Motor neuron (in vitro differentiated cells): Measurements from ENCODE around the gene VWC2L. TPM values are rescaled to one million over a fixed set of nuclear protein-coding genes. Genes with fewer than 3 reads are reported as not detected.
A peak's percentile ranks its signal among the peaks of the same experiment; 100 is the strongest.

Experiments
- ATAC-seq, 8 experiments: fragments of 200-7000 bp; cut with Tn5 transposase; replicated peaks in 6 of 8; 2 replicates each; pipeline ENCODE4 v1.8.0; 2021; ENCODE audit warnings: mild to moderate bottlenecking in 8 of 8, moderate library complexity in 8 of 8
- H3K27ac ChIP-seq, 2 donors: fragments of 250-450 bp; sonication (Bioruptor Pico); 2 replicates each; pipeline ENCODE4 v1.9.0; 2021; ENCODE audit warnings: antibody characterized with exemption in 2 of 2, mild to moderate bottlenecking in 2 of 2, moderate library complexity in 1 of 2
- H3K4me1 ChIP-seq, 2 donors: fragments of 250-450 bp; sonication (Bioruptor Pico); replicated peaks in 1 of 2; 2 replicates each; pipeline ENCODE4 v1.6.1; 2021; ENCODE audit warnings: antibody characterized with exemption in 2 of 2, mild to moderate bottlenecking in 2 of 2, moderate library complexity in 1 of 2
- H3K4me3 ChIP-seq, 5 donors: fragments of 250-450 bp; sonication (Bioruptor Pico); 2 replicates each; pipeline ENCODE4 v1.9.0; 2021; ENCODE audit warnings: antibody characterized with exemption in 5 of 5, mild to moderate bottlenecking in 5 of 5, moderate library complexity in 4 of 5
- whole genome bisulfite sequencing, 10 experiments: fragments of 450-650 bp; shearing (Covaris generic); methylation state at CpG; one replicate each; pipeline ENCODE4 v1.0.0; 2022; 5-methylcytosine and 5-hydroxymethylcytosine counted together
- in situ Hi-C, 9 experiments: fragments of 400-800 bp; cut with MboI; loops; one replicate each; pipeline ENCODE4 v1.15.0; 2021; ENCODE audit warnings: low sequenced_read_pairs in 9 of 9, low pct_unique_long_range_greater_than_20kb in 2 of 9; ENCODE audit not compliant: unreplicated experiment in 9 of 9
- total RNA-seq, 8 experiments: library from RNA; unstranded; fragments of 300-600 nt; gene quantifications; 2 replicates each; pipeline versions ENCODE4 v1.2.3 to v1.2.4, GENCODE V29; 2022

The VWC2L gene
- total RNA-seq, 8 experiments from 2014 or later, result 0.25 to 1.4 (median 0.64) TPM; not detected in 1

GRCh38 chr2:214395040-214395439 is 15.8 kb upstream of the VWC2L start:
- Histone ChIP-seq H3K4me1 (no peaks in the 10 kb centered on the region), H3K27ac (no peak overlapping the region), H3K4me3 (no peak overlapping the region)
- ATAC-seq, result no peak
- 0 to 100% (median 22%) methylated on average over 1 of the region's 1 CpG; no CpG with 5 or more reads in 5 of the 10 experiments for WGBS, 10 experiments
- in situ Hi-C loops, result no loop called here

- no peaks in the 10 kb centered on the region for H3K4me1 ChIP-seq
- 6 to 100% (median 82%) methylated on average over 1 to 2 of the region's 2 CpGs for WGBS, 10 experiments
- no peak for ATAC-seq
- no peak overlapping the region for H3K27ac ChIP-seq
- in situ Hi-C loops, result no loop called here
- H3K4me3 ChIP-seq, result no peak overlapping the region
These were observed 9.3 kb upstream of the VWC2L start for GRCh38 chr2:214401580-214401979.

GRCh38 chr2:214410128-214410775 is 602 bp upstream of the VWC2L start:
- WGBS, 10 experiments, result 0 to 52% (median 32%) methylated on average over 1 to 13 of the region's 13 CpGs
- in situ Hi-C loops, result no loop called here
- Histone ChIP-seq H3K27ac (no peak overlapping the region), H3K4me3 (peak overlapping the region; percentile 22 to 39 (median 25)), H3K4me1 (no peaks in the 10 kb centered on the region)
- peak in 4 of 8 experiments; percentile 7 to 33 (median 26) for ATAC-seq

- Histone ChIP-seq H3K27ac (no peak overlapping the region), H3K4me3 (no peak overlapping the region), H3K4me1 (no peaks in the 10 kb centered on the region)
- ATAC-seq, result no peak
- WGBS, 10 experiments, result 0 to 86% (median 65%) methylated on average over 1 of the region's 1 CpG
- in situ Hi-C loops, result no loop called here
These were observed 1.8 kb downstream of the VWC2L start for GRCh38 chr2:214412679-214413078.

- Histone ChIP-seq H3K4me3 (no peak overlapping the region), H3K4me1 (no peaks in the 10 kb centered on the region), H3K27ac (no peak overlapping the region)
- in situ Hi-C loops, result no loop called here
- 0 to 100% (median 93%) methylated on average over 1 to 3 of the region's 4 CpGs; no CpG with 5 or more reads in 1 of the 10 experiments for WGBS, 10 experiments
- no peak for ATAC-seq
These were observed 25.6 kb downstream of the VWC2L start for GRCh38 chr2:214436470-214436869.

GRCh38 chr2:214450118-214450894 is 39.5 kb downstream of the VWC2L start:
- in situ Hi-C loops, result no loop called here
- WGBS, 10 experiments, result 13 to 100% (median 79%) methylated on average over 1 to 4 of the region's 4 CpGs; no CpG with 5 or more reads in 2 of the 10 experiments
- no peaks in the 10 kb centered on the region for H3K4me1 ChIP-seq
- ATAC-seq, result no peak
- H3K4me3 ChIP-seq, result no peak overlapping the region
- no peak overlapping the region for H3K27ac ChIP-seq

GRCh38 chr2:214451516-214452275 is 40.8 kb downstream of the VWC2L start:
- Histone ChIP-seq H3K27ac (no peak overlapping the region), H3K4me1 (no peaks in the 10 kb centered on the region), H3K4me3 (no peak overlapping the region)
- peak in 3 of 8 experiments; percentile 75 to 98 (median 77) for ATAC-seq
- in situ Hi-C loops, result no loop called here
- WGBS, 10 experiments, result 0 to 100% (median 82%) methylated on average over 1 to 2 of the region's 2 CpGs; no CpG with 5 or more reads in 1 of the 10 experiments

- in situ Hi-C loops, result no loop called here
- Histone ChIP-seq H3K27ac (no peak overlapping the region), H3K4me3 (no peak overlapping the region), H3K4me1 (no peaks in the 10 kb centered on the region)
- 0 to 93% (median 28%) methylated on average over 1 to 3 of the region's 3 CpGs; no CpG with 5 or more reads in 4 of the 10 experiments for WGBS, 10 experiments
- peak in 3 of 8 experiments; percentile 56 to 99 (median 99) for ATAC-seq
These were observed 54.7 kb downstream of the VWC2L start for GRCh38 chr2:214465363-214466146.

- H3K4me3 ChIP-seq, result no peak overlapping the region
- H3K4me1 ChIP-seq, result no peaks in the 10 kb centered on the region
- in situ Hi-C loops, result no loop called here
- WGBS, 10 experiments, result 10 to 95% (median 82%) methylated on average over 2 to 3 of the region's 3 CpGs
- H3K27ac ChIP-seq, result no peak overlapping the region
- no peak for ATAC-seq
These were observed 58.9 kb downstream of the VWC2L start for GRCh38 chr2:214469728-214470127.

- H3K4me1 ChIP-seq, result no peaks in the 10 kb centered on the region
- ATAC-seq, result no peak
- 0 to 100% (median 68%) methylated on average over 1 of the region's 1 CpG; no CpG with 5 or more reads in 4 of the 10 experiments for WGBS, 10 experiments
- H3K4me3 ChIP-seq, result no peak overlapping the region
- H3K27ac ChIP-seq, result no peak overlapping the region
- in situ Hi-C loops, result no loop called here
These were observed 60.5 kb downstream of the VWC2L start for GRCh38 chr2:214471382-214471781.

GRCh38 chr2:214471990-214472389 is 61.1 kb downstream of the VWC2L start:
- no peaks in the 10 kb centered on the region for H3K4me1 ChIP-seq
- no peak overlapping the region for H3K27ac ChIP-seq
- WGBS, 10 experiments, result 13 to 100% (median 90%) methylated on average over 1 of the region's 1 CpG; no CpG with 5 or more reads in 1 of the 10 experiments
- no peak overlapping the region for H3K4me3 ChIP-seq
- in situ Hi-C loops, result no loop called here
- no peak for ATAC-seq

GRCh38 chr2:214477305-214477704 is 66.5 kb downstream of the VWC2L start:
- 18 to 100% (median 100%) methylated on average over 1 to 2 of the region's 2 CpGs; no CpG with 5 or more reads in 3 of the 10 experiments for WGBS, 10 experiments
- H3K27ac ChIP-seq, result no peak overlapping the region
- in situ Hi-C loops, result no loop called here
- no peak overlapping the region for H3K4me3 ChIP-seq
- ATAC-seq, result no peak
- H3K4me1 ChIP-seq, result peaks cover 3 to 9% of the 10 kb centered on the region in 2 donors
